GM12891 (cell line): ENCODE data around the gene TEX19.

Experiments used
- PAX5 ChIP-seq: IDR thresholded peaks from 2 replicates; pipeline ENCODE4 v1.6.1; 2011; ENCODE audit warnings: low read length, moderate library complexity, mild to moderate bottlenecking; ENCODE audit not compliant: insufficient read depth, severe bottlenecking
- POLR2A ChIP-seq: IDR thresholded peaks from 2 replicates; pipeline ENCODE4 v1.6.1; 2011; ENCODE audit warnings: low read depth, low read length, control low read depth
- POLR2AphosphoS5 ChIP-seq: IDR thresholded peaks from 2 replicates; pipeline ENCODE4 v1.6.1; 2011; ENCODE audit warnings: low read depth, low read length, control low read depth
- POU2F2 ChIP-seq: IDR thresholded peaks from 2 replicates; pipeline ENCODE4 v1.6.1; 2011; ENCODE audit warnings: low read depth, mild to moderate bottlenecking, control low read depth, low read length, moderate library complexity
- SPI1 ChIP-seq: IDR thresholded peaks from 2 replicates; pipeline ENCODE4 v1.6.1; 2011; ENCODE audit warnings: low read depth, low read length, control low read depth
- TAF1 ChIP-seq: IDR thresholded peaks from 2 replicates; pipeline ENCODE4 v1.6.1; 2011; ENCODE audit warnings: low read depth, low read length, control low read depth

DNA sequence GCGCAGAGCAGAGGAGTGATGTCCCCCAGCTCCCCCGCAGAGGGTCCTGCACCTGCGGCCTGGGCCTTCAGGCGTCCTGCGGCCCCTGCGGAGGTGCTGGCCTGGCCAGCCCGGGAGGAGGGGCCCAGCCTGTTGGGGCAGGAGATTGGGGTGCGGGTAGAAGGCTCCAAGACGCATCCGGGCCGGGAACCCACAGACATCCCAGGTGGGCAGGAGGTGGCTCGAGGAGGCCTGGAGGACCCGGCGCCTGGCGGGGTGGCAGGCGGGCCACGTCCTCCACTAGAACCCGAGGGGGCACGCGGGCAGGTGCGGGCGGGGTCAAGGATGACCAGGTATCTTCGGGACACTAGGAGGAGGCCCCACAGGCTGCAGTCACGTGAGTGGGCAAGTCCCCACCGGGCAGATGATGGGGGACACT is 24.8 kb upstream of the TEX19 start:
- TF ChIP-seq TAF1 (no peak), POLR2A (no peak), SPI1 (no peak), POLR2AphosphoS5 (no peak), PAX5 (no peak), POU2F2 (no peak)
